GM23338 (cell line): ENCODE measurements around the gene DIP2C. TPM values are rescaled to one million over a fixed set of nuclear protein-coding genes. Genes with fewer than 3 reads are reported as not detected.
A peak's percentile ranks its signal among the peaks of the same experiment; 100 is the strongest.
"Not testable (repeated sequence)": the region's sequence is repeated elsewhere in the genome, so short reads cannot be mapped to it uniquely, and the experiment has no call there.

Experiments
- ATAC-seq: fragments of 200-7000 bp; cut with Tn5 transposase; 3 replicates; pipeline ENCODE4 v1.9.1; 2020
- DNase-seq: peaks from one replicate; pipeline ENCODE4 v3.0.0-alpha.2; 2015; ENCODE audit warnings: low spot score
- H2AFZ ChIP-seq: fragments of 200-600 bp; sonication (generic); 2 replicates; pipeline ENCODE4 v1.8.0; 2016; ENCODE audit warnings: antibody characterized with exemption, mild to moderate bottlenecking, moderate library complexity
- H3F3A ChIP-seq: fragments of 200-600 bp; sonication (generic); replicated peaks from 2 replicates; pipeline ENCODE4 v1.8.0; 2017; ENCODE audit warnings: antibody characterized with exemption, mixed run types, low read depth
- H3K27ac ChIP-seq: fragments of 200-600 bp; sonication (generic); 2 replicates; pipeline ENCODE4 v1.6.1; 2016; ENCODE audit warnings: low read depth
- H3K27me3 ChIP-seq: fragments of 200-600 bp; sonication (generic); 2 replicates; pipeline ENCODE4 v1.8.0; 2016; ENCODE audit warnings: mild to moderate bottlenecking, mixed run types, moderate library complexity; ENCODE audit not compliant: insufficient read depth
- H3K36me3 ChIP-seq: fragments of 200-600 bp; sonication (generic); 2 replicates; pipeline ENCODE4 v1.8.0; 2016; ENCODE audit warnings: mild to moderate bottlenecking; ENCODE audit not compliant: insufficient read depth
- H3K4me1 ChIP-seq: fragments of 200-600 bp; sonication (generic); 2 replicates; pipeline ENCODE4 v1.8.0; 2016; ENCODE audit warnings: mild to moderate bottlenecking, moderate library complexity; ENCODE audit not compliant: insufficient read depth
- H3K4me2 ChIP-seq: fragments of 200-600 bp; sonication (generic); 2 replicates; pipeline ENCODE4 v1.7.1; 2017; ENCODE audit warnings: mixed run types
- H3K4me3 ChIP-seq: fragments of 200-600 bp; sonication (generic); 2 replicates; pipeline ENCODE4 v1.6.1; 2016; ENCODE audit warnings: mixed run types
- H3K79me2 ChIP-seq: fragments of 200-600 bp; sonication (generic); replicated peaks from 2 replicates; pipeline ENCODE4 v1.8.0; 2017; ENCODE audit warnings: mild to moderate bottlenecking; ENCODE audit not compliant: insufficient read depth
- H3K9me2 ChIP-seq: fragments of 200-600 bp; sonication (generic); 2 replicates; pipeline ENCODE4 v1.8.0; 2017; ENCODE audit not compliant: insufficient read depth
- H4K20me1 ChIP-seq: fragments of 200-600 bp; sonication (generic); replicated peaks from 2 replicates; pipeline ENCODE4 v1.8.0; 2017; ENCODE audit warnings: mild to moderate bottlenecking; ENCODE audit not compliant: insufficient read depth
- H3K27ac Mint-ChIP-seq: 2 replicates; pipeline ENCODE4 v1.8.0; 2020; ENCODE audit warnings: inconsistent platforms, mild to moderate bottlenecking, moderate library complexity, mixed read lengths
- H3K27me3 Mint-ChIP-seq: 3 replicates; pipeline ENCODE4 v1.8.0; 2022; ENCODE audit warnings: low read depth, mild to moderate bottlenecking, moderate library complexity, mixed read lengths, inconsistent platforms; ENCODE audit not compliant: insufficient read depth, poor library complexity
- H3K36me3 Mint-ChIP-seq: 3 replicates; pipeline ENCODE4 v1.8.0; 2021; ENCODE audit warnings: low read depth, mild to moderate bottlenecking, inconsistent platforms, moderate library complexity, mixed read lengths
- H3K4me1 Mint-ChIP-seq: 3 replicates; pipeline ENCODE4 v1.8.0; 2020; ENCODE audit warnings: mild to moderate bottlenecking, inconsistent platforms, mixed read lengths
- H3K4me3 Mint-ChIP-seq: 3 replicates; pipeline ENCODE4 v1.8.0; 2021; ENCODE audit warnings: moderate library complexity, mild to moderate bottlenecking, inconsistent platforms, mixed read lengths
- H3K9me3 Mint-ChIP-seq: 3 replicates; pipeline ENCODE4 v1.8.0; 2020; ENCODE audit warnings: moderate library complexity, mild to moderate bottlenecking, inconsistent platforms, mixed read lengths
- CTCF ChIP-seq, 2 experiments: fragments of 200-600 bp in 1 of 2; sonication (generic) in 1 of 2; conservative IDR thresholded peaks; 2 replicates each; pipeline versions ENCODE4 v1.5.1 to v1.6.1; 2016 to 2017; ENCODE audit warnings: antibody characterized with exemption in 2 of 2, low read depth in 2 of 2, mild to moderate bottlenecking in 2 of 2, moderate library complexity in 1 of 2
- ETS1 ChIP-seq: IDR thresholded peaks from 2 replicates; pipeline ENCODE4 v1.6.1; 2016; ENCODE audit warnings: antibody characterized with exemption
- JUNB ChIP-seq: IDR thresholded peaks from one replicate; pipeline ENCODE4 v1.6.1; 2016; ENCODE audit warnings: antibody characterized with exemption; ENCODE audit not compliant: unreplicated experiment
- NANOG ChIP-seq: IDR thresholded peaks from 2 replicates; pipeline ENCODE4 v1.6.1; 2016; ENCODE audit warnings: antibody characterized with exemption, borderline replicate concordance
- POLR2AphosphoS5 ChIP-seq: IDR thresholded peaks from 2 replicates; pipeline ENCODE4 v1.6.1; 2016; ENCODE audit warnings: antibody characterized with exemption, low read depth
- STAT1 ChIP-seq: IDR thresholded peaks from one replicate; pipeline ENCODE4 v1.6.1; 2016; ENCODE audit warnings: antibody characterized with exemption; ENCODE audit not compliant: unreplicated experiment
- ZNF114 ChIP-seq: fragments of 250-450 bp; sonication (Bioruptor Pico); IDR thresholded peaks from 2 replicates; pipeline ENCODE4 v1.5.0; 2020; ENCODE audit warnings: mild to moderate bottlenecking, moderate library complexity
- ZNF331 ChIP-seq: fragments of 250-450 bp; sonication (Bioruptor Pico); IDR thresholded peaks from 2 replicates; pipeline ENCODE4 v1.5.0; 2020; ENCODE audit warnings: low read depth, mild to moderate bottlenecking, moderate library complexity
- ZNF462 ChIP-seq: fragments of 250-450 bp; sonication (Bioruptor Pico); IDR thresholded peaks from 2 replicates; pipeline ENCODE4 v1.5.0; 2020; ENCODE audit warnings: mild to moderate bottlenecking, moderate library complexity
- polyA plus RNA-seq: library from polyadenylated mRNA; unstranded; fragments of >200 nt; fragmentation: Nextera tagmentation; extraction: Ambion mirVana; gene quantifications from 2 replicates; pipeline ENCODE4 v1.2.1, GENCODE V29; 2016
- total RNA-seq: library from RNA; depleted of rRNA; stranded (reverse); fragments of >200 nt; shearing (Covaris generic); gene quantifications from 2 replicates; pipeline ENCODE4 v1.2.3, GENCODE V29; 2014

The DIP2C gene
- total and polyA plus RNA-seq, 2 experiments from 2014 or later = 5.1 to 7.7 TPM

- H2AFZ ChIP-seq, H3K4me2 ChIP-seq, H3K4me1 ChIP-seq, H4K20me1 ChIP-seq, H3K9me3 Mint-ChIP-seq, H3K36me3 ChIP-seq, H3K4me3 Mint-ChIP-seq, H3K27me3 ChIP-seq, H3K27ac Mint-ChIP-seq, H3F3A ChIP-seq, H3K79me2 ChIP-seq, H3K27ac ChIP-seq, H3K4me3 ChIP-seq, H3K9me2 ChIP-seq, H3K36me3 Mint-ChIP-seq: not testable (repeated sequence)
- peaks cover 23% of the 10 kb centered on the region for H3K4me1 Mint-ChIP-seq
- peak in 1 of 2 experiments; percentile 52; a peak in 2 of 4 replicates for TF ChIP-seq CTCF (conservative IDR thresholded peaks at IDR 0.05; ENCODE audit: low read depth in 2 of 2)
- DNase-seq (peak; percentile 26), ATAC-seq (peak; percentile 45)
- peaks cover 17% of the 10 kb centered on the region for H3K27me3 Mint-ChIP-seq
Observed at GRCh38 chr10:394439-395101, 294.9 kb downstream of the DIP2C start.

- Mint-ChIP-seq H3K9me3 (no peaks in the 10 kb centered on the region), H3K4me3 (no peak overlapping the region), H3K27ac (0 out of 2 replicates have a peak overlapping the region, but pooled peaks have one; percentile 36), H3K27me3 (peaks cover 17% of the 10 kb centered on the region), H3K4me1 (peaks cover 23% of the 10 kb centered on the region), H3K36me3 (no peaks in the 10 kb centered on the region)
- Histone ChIP-seq H3F3A (no peaks in the 10 kb centered on the region), H3K4me3 (no peak overlapping the region), H3K36me3 (no peaks in the 10 kb centered on the region), H3K27ac (no peak overlapping the region), H3K79me2 (no peaks in the 10 kb centered on the region), H3K9me2 (no peaks in the 10 kb centered on the region), H2AFZ (no peak overlapping the region), H4K20me1 (no peaks in the 10 kb centered on the region), H3K4me1 (no peaks in the 10 kb centered on the region), H3K4me2 (no peak overlapping the region), H3K27me3 (no peaks in the 10 kb centered on the region)
- no peak for DNase-seq
- ATAC-seq = no peak
- TF ChIP-seq STAT1 (no peak), ZNF114 (no peak), ZNF331 (CRISPR knock-in tag) (no peak), POLR2AphosphoS5 (no peak), CTCF (conservative IDR thresholded peaks at IDR 0.05; ENCODE audit: low read depth in 2 of 2) (no peak), ZNF462 (no peak), NANOG (no peak), JUNB (no peak), ETS1 (no peak)
Observed at GRCh38 chr10:393787-394438, 295.6 kb downstream of the DIP2C start.
